GM12865 (cell line): Measurements from ENCODE around the gene ZNF19.

ENCODE experiments used
- DNase-seq: peaks from one replicate; pipeline ENCODE4 v3.0.0; 2010; ENCODE audit warnings: low read depth
- H3K4me3 ChIP-seq: 2 replicates; pipeline ENCODE4 v1.5.1; 2011; ENCODE audit warnings: mild to moderate bottlenecking, low read depth, low read length, control low read depth
- CTCF ChIP-seq: IDR thresholded peaks from 2 replicates; pipeline ENCODE4 v1.5.1; 2011; ENCODE audit warnings: low read length, control low read depth, low read depth, inconsistent platforms; ENCODE audit not compliant: insufficient read depth; ENCODE audit errors: missing control alignments

The ZNF19 gene

GRCh38 chr16:71492786-71493185 lies 3.7 kb upstream of the ZNF19 start:
- no peak for TF ChIP-seq CTCF
- no peak overlapping the region for H3K4me3 ChIP-seq
- DNase-seq, result no peak

- no peak overlapping the region for H3K4me3 ChIP-seq
- no peak for DNase-seq
- no peak for TF ChIP-seq CTCF
These were observed 1.9 kb upstream of the ZNF19 start for GRCh38 chr16:71491054-71491453.

- TF ChIP-seq CTCF, result no peak
- no peak for DNase-seq
- H3K4me3 ChIP-seq, result no peak overlapping the region
These were observed 1.2 kb upstream of the ZNF19 start for GRCh38 chr16:71490361-71490760.

- no peak for TF ChIP-seq CTCF
- peak; percentile 92 for DNase-seq
- H3K4me3 ChIP-seq, result peak overlapping the region; percentile 75
These were observed 4.9 kb downstream of the ZNF19 start for GRCh38 chr16:71484006-71484893.

- H3K4me3 ChIP-seq, result no peak overlapping the region
- DNase-seq, result no peak
- TF ChIP-seq CTCF, result no peak
These were observed 6.6 kb downstream of the ZNF19 start for GRCh38 chr16:71482569-71482968.

- H3K4me3 ChIP-seq, result no peak overlapping the region
- TF ChIP-seq CTCF, result no peak
- no peak for DNase-seq
These were observed 8.2 kb downstream of the ZNF19 start for GRCh38 chr16:71480956-71481355.

GRCh38 chr16:71479420-71479819 lies 9.7 kb downstream of the ZNF19 start:
- peak; percentile 30 for TF ChIP-seq CTCF
- H3K4me3 ChIP-seq, result no peak overlapping the region
- peak; percentile 11 for DNase-seq
